Fibroblast of lung (primary cell): ENCODE data around the gene NEU2.

ENCODE experiments used
- CTCF ChIP-seq, 2 donors: IDR thresholded peaks in 1 of 2; conservative IDR thresholded peaks in 1 of 2; 1 replicate in 1 of 2; 2 replicates in 1 of 2; pipeline ENCODE4 v1.5.1; 2011 to 2012; ENCODE audit warnings: low read length in 2 of 2, control low read depth in 1 of 2, inconsistent platforms in 1 of 2, low read depth in 1 of 2, mild to moderate bottlenecking in 1 of 2
- EZH2 ChIP-seq: IDR thresholded peaks from 2 replicates; pipeline ENCODE4 v1.5.1; 2012; ENCODE audit warnings: low read length, control low read depth, mild to moderate bottlenecking; ENCODE audit errors: missing control alignments

GRCh38 chr2:233075966-233076339 lies 43.5 kb downstream of the NEU2 start:
- TF ChIP-seq CTCF (conservative IDR thresholded peaks at IDR 0.05 in 1 of 2, IDR thresholded peaks at IDR 0.05 in 1 of 2; ENCODE audit: low read depth in 1 of 2, low read length in 2 of 2) (no peak), EZH2 (no peak)
